NCI-H2171 treated with DMSO at 0.1 percent for 48 hours (cell line): ENCODE measurements around the gene DNAL1.
"Not testable (repeated sequence)": the region's sequence is repeated elsewhere in the genome, so short reads cannot be mapped to it uniquely, and the experiment has no call there.

Experiments used
- DNase-seq: peaks from one replicate; lab custom pipeline; 2025; lab: John Stamatoyannopoulos, UW

DNAL1 gene

DNA sequence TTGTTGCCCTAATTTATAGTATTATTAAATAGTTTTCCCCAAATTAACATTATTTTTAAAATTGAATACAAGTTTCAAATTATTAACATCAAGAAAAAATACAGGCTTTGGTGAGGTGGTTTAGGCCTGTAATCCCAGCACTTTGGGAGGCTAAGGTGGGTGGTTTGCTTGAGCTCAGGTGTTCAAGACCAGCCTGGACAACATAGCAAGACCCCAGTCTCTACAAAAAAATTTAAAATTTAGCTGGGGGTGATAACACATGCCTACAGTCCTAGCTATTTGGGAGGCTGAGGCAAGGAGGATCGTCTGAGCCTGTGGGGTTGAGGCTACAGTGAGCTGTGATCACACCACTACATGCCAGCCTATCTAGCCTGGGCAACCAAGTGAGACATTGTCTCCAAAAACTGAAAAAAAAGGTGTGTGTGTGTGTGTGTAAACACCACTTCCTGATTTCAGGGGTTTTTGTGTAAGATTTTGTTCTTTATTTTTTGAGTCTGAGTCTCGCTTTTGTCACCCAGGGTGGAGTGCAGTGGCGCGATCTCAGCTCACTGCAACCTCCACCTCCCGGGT is 3.9 kb upstream of the DNAL1 start:
- no peak for DNase-seq

DNA sequence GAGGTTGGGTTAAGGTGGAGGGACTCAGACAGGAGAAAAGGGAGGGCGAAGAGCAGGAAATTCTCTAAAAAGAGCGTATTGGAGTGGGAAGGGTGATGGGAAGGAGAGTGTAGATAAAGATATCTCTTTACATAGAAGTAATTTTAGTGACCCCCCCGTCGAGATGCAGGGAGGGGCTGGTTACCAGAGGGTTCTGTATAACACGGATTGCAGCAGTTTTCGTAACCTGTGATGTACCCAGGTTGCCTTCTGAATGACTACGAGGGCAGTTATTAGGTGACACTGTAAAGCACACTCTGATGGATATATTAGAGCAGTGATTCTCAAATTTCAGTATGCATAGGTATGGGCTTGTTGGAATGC is 443 bp downstream of the DNAL1 start:
- no peak for DNase-seq

DNA sequence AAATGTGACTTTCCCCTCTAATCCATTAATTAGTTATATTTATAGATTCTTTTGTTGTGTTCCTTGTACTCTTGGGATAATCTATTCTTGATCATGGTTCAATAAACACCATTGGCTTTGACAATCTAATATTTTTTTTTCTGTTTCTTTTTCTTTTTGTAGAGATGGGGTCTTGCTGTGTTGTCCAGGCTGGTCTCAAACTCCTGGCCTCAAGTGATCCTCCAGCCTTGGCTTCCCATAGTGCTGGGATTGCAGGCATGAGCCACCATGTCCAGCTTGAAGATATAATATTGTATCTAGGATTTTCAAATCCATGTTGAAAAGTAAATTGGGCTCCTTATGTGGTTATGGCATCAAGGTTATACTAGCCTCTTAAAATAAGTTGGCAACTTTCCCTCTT is 6.2 kb downstream of the DNAL1 start:
- DNase-seq = no peak

DNA sequence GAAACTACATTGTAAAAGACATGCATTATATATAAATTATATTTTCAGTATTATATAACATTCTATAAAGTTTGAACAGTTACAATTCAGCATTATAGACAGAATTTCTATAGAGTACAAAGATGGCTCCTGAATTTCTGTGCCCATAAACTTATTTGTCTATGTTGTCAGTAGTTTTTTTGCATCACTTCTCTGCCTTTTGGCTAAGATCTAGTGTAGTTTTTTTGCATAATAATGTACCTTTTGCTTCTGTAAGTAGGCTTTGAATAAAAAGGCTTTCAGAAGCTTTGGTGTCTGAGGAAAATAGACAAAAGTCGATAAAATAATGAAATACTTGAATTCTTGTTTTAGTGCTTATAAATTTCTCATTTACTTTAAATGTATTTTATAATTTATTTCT is 11.1 kb downstream of the DNAL1 start:
- no peak for DNase-seq

DNA sequence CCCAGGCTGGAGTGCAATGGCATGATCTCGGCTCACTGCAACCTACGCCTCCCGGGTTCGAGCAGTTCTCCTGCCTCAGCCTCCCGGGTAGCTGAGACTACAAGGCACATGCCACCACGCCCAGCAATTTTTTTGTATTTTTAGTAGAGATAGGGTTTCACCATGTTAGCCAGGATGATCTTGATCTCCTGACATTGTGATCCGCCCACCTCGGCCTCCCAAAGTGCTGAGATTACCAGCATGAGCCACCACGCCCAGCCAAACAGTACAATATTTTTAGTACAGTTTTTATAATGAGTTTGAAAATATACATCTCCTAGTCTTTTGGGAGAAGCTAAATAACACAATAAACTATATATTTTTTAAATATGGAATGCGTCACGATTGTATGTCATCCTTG is 14.4 kb downstream of the DNAL1 start:
- not testable (repeated sequence) for DNase-seq

DNA sequence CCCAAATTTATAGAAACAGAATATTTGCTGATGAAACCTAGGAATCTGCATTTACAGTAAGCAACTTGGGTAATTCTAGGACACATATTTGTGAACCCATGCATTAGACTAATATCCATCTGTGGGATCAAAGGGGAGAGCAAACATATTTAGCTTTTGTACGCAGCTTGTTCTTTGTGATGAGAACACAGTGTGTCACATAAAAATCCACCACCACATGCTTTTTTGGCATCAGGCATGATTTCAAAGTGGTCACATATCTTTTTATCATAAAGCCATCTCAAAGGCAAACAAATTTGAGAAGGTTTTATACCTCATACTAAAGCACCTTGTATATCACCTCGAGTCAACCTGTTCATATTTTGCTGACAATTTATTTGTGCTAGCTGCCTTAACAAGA is 15.7 kb downstream of the DNAL1 start:
- DNase-seq = no peak

DNA sequence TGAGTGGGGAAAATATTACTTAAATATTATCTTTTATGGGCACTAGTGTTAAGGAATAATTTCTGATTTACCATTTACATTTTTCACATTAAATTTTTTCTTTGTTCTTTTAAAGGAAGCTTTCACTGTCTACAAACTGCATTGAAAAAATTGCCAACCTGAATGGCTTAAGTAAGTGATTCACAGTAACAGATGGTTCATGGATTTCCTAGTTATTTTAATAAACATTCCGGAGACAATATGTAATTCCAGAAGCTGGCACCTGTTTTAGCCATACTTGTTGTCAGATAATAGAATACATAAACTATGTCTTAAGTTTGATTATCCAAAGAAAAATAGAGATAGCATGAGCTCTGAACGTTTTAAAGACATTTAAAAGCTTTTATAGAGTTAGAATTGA is 17.1 kb downstream of the DNAL1 start:
- peak; percentile 87 for DNase-seq

DNA sequence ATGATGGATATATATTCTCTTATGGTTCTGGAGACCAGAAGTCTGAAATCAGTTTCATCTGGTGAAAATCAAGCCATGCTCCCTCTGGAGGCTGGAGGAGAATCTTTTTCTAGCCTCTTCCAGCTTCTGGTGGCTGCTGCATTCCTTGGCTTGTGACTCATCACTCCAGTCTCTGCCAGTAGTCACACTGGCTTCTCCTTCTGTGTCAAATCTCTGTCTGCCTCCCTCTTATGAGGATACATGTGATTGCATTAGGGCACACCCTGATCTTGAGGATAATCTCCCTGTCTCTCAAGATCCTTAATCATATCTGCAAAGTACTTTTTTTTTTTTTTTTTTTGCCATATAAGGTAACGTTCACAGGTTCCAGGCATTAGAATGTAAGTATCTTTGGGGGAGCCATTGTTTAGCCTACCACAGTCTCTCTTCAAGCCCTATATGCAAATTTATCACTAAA is 17.7 kb downstream of the DNAL1 start:
- peak; percentile 66 for DNase-seq

DNA sequence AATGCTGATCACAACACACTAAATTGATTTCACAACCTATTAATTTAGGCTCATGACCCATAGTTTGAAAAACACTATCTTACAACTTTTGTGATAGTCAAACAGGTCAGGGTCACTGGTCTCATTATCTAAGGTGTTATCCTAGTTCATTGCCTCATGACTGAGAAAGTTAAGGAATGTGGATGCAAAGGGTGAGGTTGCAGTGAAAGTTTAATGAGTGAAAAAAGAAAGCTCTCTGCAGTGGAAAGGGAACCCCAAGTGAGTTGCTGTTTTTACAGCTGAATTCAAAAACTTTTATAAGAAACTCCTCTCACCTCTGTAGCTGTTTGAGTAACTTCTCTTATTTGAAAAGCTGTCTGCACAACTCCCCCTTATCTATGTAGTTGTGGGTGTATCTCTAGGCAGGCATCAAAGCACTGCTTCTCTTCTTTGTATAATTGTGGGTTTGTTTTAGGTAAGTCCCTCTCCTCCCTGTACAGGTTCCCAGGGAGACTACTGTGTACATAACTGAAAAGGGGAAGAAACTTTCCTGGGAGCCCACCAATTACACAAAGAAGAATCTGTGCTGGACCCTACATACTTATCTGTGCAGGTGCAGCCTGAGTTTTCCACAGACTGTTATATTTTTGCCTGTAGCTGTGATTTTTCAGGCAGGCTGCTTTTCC is 18.9 kb downstream of the DNAL1 start:
- DNase-seq = no peak

DNA sequence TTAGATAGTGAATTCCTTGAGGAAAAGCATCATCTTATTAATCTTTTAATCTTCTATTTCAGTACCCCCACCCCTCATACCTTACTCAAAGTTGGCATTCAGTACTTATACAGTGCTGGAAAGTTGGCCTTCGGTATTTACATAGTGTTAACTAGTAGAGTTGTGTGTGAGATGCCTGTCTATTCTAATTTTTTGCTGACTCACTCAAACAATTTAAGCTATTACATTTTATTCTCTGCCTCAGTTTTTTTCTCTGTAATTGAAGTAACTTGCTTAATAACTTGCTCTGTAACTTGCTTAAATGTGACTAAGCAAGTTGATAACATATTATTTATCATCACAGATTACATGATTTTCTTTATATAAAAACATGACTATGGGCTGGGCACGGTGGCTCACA is 20.3 kb downstream of the DNAL1 start:
- DNase-seq = no peak

DNA sequence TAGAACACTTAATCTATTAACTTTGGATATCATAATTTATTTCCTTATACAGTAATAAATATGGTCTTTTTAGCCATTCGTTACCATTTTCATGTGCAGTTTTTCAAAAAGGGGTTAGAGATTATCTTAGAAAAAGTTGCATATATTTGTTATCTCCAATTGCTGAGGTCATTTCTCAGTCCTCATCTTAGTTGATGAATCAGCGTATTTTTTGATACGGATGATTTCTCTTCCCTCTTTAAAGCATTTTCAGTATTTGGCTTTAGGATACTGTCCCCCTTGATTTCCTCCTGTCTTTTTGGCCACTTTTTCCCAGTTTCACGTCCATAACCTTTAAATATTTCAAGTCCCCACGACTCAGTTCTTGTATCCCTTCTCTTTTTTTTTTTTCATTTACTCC is 21.8 kb downstream of the DNAL1 start:
- DNase-seq = no peak

DNA sequence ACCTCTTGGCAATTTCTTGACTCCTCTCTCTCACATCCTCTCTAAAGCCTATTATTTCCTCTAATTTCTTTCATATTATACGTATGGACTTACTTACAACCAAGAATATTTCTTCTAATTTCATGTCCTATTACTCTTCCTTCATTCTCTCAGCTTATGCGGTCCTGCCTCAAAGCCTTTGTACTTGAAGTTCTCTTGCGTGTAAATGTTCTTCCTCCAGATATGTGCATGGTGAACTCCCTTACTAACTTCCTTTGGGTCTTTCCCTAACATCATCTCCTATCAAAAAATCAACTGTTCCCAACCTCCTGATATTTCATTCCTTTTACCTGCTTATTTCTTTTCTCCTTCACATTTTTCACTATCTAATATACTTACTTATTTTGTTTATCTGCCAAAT is 23.1 kb downstream of the DNAL1 start:
- DNase-seq = no peak

DNA sequence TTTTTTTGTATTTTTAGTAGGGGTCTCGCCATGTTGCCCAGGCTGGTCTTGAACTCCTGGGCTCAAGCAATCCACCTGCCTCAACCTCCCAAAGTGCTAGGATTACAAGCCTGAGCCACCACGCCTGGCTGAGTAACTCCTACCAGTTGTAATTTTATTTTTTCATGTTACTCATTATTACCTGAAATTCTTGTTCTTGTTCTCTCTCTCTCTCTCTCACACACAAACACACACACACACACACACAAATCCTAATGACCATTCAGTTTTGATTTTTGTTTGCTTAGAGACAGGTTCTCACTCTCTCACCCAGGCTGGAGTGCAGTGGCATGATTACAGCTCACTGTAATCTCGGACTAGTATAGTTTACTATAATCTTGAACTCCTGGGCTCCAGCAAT is 30.2 kb downstream of the DNAL1 start:
- no peak for DNase-seq

DNA sequence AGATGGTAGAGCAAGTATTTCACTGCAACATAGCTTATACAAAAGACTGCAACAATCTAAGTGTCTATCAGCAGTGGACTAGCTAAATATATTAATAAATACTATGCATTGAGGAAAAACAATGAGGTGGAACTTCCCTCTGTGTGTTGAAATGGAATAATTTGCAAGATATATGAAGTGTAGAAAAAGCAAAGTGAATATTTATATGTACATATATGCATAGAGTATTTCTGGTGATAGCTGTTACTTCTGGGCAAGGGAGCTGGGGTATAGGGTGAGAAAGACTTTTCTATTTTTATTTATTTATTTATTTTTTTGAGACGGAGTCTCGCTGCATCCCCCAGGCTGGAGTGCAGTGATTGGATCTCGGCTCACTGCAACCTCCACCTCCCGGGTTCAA is 33.9 kb downstream of the DNAL1 start:
- DNase-seq = no peak

DNA sequence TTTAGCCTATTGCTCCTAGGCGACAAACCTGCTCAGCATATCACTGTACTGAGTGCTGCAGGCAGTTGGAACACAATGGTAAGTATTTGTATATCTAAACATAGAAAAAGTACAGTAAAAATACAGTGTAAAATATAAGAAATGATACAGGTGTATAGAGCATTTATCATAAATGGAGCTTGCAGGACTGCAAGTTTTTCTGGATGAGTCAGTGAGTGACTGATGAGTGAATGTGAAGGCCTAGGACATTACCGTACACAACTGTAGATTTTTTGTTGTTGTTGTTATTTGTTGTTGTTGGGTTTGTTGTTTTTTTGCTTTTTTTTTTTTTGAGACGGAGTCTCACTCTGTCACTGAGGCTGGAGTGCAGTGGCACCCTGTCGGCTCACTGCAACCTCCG is 36.0 kb downstream of the DNAL1 start:
- DNase-seq = no peak

DNA sequence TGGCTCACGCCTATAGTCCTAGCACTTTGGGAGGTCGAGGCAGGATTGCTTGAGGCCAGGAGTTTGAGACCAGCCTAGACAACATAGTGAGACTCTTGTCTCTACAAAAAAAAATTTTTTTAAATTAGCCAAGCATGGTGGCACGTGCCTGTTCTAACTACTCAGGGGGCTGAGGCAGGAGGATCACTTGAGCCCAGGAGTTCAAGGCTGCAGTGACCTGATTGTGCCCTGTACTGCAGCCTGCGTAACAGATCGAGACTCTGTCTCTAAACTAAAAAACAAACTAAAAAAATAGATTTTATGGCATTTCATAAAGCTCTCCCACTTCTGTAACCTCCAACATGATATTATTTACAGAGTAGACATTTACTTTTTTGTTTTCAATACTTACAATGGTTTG is 39.8 kb downstream of the DNAL1 start:
- DNase-seq = no peak

DNA sequence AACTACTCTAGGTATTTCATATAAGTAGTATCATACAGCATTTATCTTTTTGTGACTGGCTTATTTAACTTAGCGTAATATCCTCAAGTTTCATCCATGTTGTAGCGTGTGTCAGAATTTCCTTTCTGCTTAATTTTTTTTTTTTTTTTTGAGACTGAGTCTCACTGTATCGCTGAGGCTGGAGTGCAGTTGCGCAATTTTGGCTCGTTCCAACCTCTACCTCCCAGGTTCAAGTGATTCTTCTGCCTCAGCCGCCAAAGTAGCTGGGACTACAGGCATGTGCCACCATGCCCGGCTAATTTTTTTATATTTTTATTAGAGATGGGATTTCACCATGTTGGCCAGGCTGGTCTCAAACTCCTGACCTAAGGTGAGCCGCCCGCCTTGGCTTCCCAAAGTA is 40.5 kb downstream of the DNAL1 start:
- no peak for DNase-seq

DNA sequence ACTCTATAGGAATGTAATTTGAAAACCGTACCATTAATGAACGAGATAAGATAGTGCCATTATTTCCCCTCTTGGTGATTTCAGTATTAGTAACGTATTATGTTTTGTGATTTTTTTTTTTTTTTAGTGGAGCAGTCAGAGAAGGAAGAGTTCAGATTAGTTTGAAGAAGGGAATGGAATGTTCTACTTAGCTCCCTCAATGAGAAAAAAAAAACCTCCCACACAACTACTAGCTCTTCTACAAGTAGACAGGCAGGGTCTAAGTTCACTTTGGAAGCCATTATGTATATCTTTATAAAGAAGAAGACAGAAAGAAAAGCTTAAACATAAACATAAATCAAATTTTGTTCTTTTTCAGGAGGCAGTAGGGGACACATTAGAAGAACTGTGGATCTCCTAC is 42.1 kb downstream of the DNAL1 start:
- DNase-seq = no peak

DNA sequence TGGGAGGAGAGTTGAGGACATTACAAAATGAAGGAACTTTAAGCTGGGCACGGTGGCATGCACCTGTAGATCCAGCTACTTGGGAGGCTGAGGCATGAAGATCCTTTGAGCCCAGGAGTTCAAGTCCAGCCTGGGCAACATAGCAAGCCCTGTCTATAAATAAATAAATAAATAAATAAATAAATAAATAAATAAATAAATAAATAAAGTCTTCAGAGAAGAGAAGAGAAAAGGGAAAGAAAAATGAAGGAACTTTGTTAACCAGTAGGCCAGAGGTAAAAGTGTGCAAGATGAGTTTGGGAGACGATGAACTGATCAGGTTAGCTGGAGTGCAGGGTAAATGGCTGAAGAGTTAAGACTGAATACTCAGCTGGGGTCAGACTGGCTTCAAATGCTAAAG is 49.3 kb downstream of the DNAL1 start:
- DNase-seq = no peak

DNA sequence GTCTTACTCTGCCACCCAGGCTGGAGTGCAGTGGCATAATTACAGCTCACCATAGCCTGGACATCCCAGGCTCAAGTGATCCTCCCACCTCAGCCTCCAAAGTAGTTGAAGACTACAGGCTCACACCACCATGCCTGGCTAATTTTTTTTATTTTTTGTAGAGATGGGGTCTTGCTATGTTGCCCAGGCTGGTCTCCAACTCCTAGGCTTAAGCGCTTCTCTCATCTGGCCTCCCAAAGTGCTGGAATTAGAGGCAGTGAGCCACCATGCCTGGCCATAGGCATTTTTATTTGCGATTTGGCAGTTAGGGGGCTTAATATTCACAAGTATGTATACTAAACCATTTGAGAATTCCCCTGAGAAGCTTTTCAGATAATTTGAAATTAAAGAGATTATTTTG is 50.3 kb downstream of the DNAL1 start:
- no peak for DNase-seq

DNA sequence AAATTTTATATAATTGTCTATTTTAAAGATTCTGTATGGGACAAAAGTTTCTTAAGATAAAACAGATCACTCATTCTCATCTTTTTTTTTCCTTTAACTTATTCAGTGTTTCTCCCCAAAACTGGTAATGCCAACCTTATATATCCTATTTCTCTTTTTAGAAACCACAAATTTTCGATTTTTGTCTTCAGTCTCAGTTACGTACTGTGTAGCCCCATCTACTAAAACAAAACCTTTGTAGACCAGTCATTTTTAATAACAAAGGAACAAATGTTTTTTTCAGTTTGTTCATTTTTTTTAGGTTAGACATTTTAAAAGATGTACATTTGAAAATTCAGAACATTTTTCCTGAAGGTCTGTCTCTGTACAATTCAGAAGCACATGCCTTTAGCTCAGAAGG is 51.2 kb downstream of the DNAL1 start:
- DNase-seq = no peak

DNA sequence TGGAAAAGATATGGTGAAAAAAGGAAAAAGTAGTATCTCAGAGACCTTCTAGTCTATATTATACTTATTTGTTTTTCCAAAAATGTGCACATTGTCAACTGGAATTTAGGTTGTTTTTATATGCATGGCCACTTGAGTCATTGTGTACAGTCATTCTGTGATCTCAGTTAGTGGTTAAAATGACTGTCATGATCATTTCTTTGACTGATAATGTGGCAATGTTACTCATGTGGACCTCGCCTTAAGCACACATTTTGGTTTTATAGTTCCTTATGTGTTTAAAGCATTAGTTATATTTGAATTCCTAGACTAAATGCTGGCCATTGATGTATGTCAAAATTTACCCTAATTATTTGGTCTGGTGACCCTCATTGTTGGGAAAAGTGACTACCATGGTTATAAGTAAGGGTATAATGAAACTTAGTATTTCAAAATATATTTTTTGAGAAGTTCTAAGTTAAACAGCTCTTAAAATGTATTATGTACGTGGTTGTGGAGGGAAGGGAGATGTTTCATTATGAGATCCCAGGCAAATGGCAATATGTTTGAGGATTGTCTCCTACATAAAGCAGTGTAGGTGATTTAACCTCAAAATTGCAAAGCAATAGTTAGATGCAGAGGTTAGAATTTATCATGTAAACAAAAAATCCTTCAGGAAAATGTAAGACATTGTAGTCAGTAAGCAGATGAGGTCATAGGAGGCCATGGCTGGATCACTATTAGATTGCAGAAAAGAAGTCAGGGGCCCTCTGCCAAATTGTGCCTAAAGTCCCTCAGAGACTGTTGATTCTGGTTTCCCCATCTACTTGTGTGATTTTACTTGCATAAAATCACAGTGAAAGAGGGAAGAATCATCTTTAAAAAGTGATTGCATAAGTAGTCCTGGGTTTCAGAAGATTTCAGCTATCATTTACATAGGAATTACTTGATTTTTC is 51.9 kb downstream of the DNAL1 start:
- no peak for DNase-seq

DNA sequence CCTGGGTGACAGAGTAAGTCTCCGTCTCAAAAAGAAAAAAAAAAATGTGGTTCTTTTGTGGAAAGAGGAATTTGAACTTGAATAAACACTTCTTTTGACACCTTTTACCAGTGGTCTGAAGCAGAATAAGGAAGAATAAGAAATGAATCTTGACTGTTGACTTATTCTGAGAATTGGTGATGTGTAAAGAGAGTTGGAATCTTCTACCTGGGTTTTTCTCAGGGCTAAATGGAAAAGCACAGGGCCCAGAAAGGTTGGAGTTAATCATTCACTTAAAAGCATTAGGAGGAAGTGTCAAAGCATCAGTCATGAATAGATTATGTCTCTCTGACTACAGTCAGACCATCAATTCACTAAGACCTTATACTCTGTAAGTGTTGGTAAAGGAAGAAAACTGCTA is 55.5 kb downstream of the DNAL1 start:
- no peak for DNase-seq
